ENCODE data around the gene MXD3.

DNA sequence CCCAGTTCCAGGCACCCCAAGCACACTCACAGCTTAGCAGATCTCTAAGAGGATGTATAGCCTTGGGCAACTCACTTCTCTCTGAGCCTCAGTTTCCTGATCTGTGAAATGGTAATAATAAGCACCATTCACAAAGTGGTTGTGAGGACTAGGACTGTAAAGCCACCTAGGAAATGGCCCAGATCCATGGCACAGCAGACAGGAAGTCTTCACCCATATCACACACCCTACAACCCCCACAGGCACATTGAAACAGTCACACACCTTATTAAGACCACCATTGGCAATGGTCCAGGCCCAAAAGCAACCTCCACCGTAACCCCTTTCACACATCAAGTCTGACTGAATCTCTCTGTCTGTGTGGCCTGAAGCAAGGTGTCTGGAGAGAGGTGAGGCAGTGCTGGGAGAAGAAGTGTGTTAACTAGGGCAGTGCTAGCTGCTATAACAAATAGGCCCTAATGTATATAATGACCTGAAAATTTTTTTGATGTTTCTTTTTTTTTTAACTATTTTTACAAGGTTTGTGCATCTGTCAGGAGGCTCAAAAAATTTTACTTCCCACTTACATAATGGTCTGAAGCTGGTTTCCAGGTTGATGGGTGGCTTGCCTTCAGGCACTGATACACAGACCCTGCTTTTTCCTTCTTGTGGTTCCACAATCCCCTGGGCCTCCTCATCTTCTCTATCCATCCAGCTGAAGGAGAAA, 43.6 kb upstream of the MXD3 start:
- TF ChIP-seq CTCF (tag by site-specific recombination; IDR thresholded peaks at IDR 0.05) (no peak), ZIC2 (tag by site-specific recombination; IDR thresholded peaks at IDR 0.05) (no peak), ZNF416 (tag by site-specific recombination; IDR thresholded peaks at IDR 0.05) (no peak), ZNF274 (IDR thresholded peaks at IDR 0.05; ENCODE audit: low read length) (no peak), ZNF274 (tag by site-specific recombination; IDR thresholded peaks at IDR 0.05; ENCODE audit: borderline replicate concordance) (no peak), MYNN (tag by site-specific recombination; IDR thresholded peaks at IDR 0.05; ENCODE audit: borderline replicate concordance) (no peak), ZNF324 (tag by site-specific recombination; IDR thresholded peaks at IDR 0.05) (no peak), ZNF202 (tag by site-specific recombination; IDR thresholded peaks at IDR 0.05; ENCODE audit: borderline replicate concordance) (no peak), TCF7L2 (IDR thresholded peaks at IDR 0.05; ENCODE audit: borderline replicate concordance, low read depth, low read length) (no peak), ZBTB1 (tag by site-specific recombination; IDR thresholded peaks at IDR 0.05) (no peak), AEBP2 (tag by site-specific recombination; IDR thresholded peaks at IDR 0.05; ENCODE audit: borderline replicate concordance) (no peak), ZXDB (tag by site-specific recombination; IDR thresholded peaks at IDR 0.05) (no peak), ZSCAN16 (tag by site-specific recombination; IDR thresholded peaks at IDR 0.05) (no peak)
- TF ChIP-seq, protein P1, sequence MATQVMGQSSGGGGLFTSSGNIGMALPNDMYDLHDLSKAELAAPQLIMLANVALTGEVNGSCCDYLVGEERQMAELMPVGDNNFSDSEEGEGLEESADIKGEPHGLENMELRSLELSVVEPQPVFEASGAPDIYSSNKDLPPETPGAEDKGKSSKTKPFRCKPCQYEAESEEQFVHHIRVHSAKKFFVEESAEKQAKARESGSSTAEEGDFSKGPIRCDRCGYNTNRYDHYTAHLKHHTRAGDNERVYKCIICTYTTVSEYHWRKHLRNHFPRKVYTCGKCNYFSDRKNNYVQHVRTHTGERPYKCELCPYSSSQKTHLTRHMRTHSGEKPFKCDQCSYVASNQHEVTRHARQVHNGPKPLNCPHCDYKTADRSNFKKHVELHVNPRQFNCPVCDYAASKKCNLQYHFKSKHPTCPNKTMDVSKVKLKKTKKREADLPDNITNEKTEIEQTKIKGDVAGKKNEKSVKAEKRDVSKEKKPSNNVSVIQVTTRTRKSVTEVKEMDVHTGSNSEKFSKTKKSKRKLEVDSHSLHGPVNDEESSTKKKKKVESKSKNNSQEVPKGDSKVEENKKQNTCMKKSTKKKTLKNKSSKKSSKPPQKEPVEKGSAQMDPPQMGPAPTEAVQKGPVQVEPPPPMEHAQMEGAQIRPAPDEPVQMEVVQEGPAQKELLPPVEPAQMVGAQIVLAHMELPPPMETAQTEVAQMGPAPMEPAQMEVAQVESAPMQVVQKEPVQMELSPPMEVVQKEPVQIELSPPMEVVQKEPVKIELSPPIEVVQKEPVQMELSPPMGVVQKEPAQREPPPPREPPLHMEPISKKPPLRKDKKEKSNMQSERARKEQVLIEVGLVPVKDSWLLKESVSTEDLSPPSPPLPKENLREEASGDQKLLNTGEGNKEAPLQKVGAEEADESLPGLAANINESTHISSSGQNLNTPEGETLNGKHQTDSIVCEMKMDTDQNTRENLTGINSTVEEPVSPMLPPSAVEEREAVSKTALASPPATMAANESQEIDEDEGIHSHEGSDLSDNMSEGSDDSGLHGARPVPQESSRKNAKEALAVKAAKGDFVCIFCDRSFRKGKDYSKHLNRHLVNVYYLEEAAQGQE (tag by site-specific recombination; IDR thresholded peaks at IDR 0.05), result no peak
